Prostate gland (tissue), 2 donors: ENCODE data around the gene KIF26B. TPM values are rescaled to one million over a fixed set of nuclear protein-coding genes. Genes with fewer than 3 reads are reported as not detected.
A peak's percentile ranks its signal among the peaks of the same experiment; 100 is the strongest.

Experiments used
- DNase-seq: peaks from one replicate; pipeline ENCODE4 v3.0.0-alpha.2; 2019; ENCODE audit warnings: low spot score
- H3K27ac ChIP-seq, 2 donors: fragments of 200-600 bp; sonication (generic); 2 replicates each; pipeline ENCODE4 v1.5.1; 2017 to 2019
- H3K27me3 ChIP-seq: fragments of 200-600 bp; sonication (generic); replicated peaks from 2 replicates; pipeline ENCODE4 v1.5.1; 2019; ENCODE audit not compliant: insufficient read depth
- H3K36me3 ChIP-seq, 2 donors: fragments of 200-600 bp; sonication (generic); 1 replicate in 1 of 2; 2 replicates in 1 of 2; pipeline versions ENCODE4 v1.5.1 to v1.8.1; 2017 to 2019
- H3K4me1 ChIP-seq: fragments of 200-600 bp; sonication (generic); replicated peaks from 2 replicates; pipeline ENCODE4 v1.5.1; 2019
- H3K4me3 ChIP-seq, 2 donors: fragments of 200-600 bp; sonication (generic); 2 replicates each; pipeline ENCODE4 v1.5.1; 2017 to 2019
- H3K9me3 ChIP-seq: fragments of 200-600 bp; sonication (generic); 2 replicates; pipeline ENCODE4 v1.5.1; 2017
- POLR2A ChIP-seq: fragments of 450-650 bp; IDR thresholded peaks from one replicate; pipeline ENCODE4 v1.6.1; 2016; ENCODE audit warnings: antibody characterized with exemption, mild to moderate bottlenecking
- POLR2AphosphoS5 ChIP-seq: sonication (generic); formaldehyde crosslinking; IDR thresholded peaks from one replicate; pipeline ENCODE4 v1.6.1; 2017; ENCODE audit warnings: antibody characterized with exemption
- WGBS: methylation state at CpG from one replicate; pipeline ENCODE4 v1.1.5; 2018; 5-methylcytosine and 5-hydroxymethylcytosine counted together
- intact Hi-C: fragments of 100-400 bp; cut with DNase I; formaldehyde crosslinking; loops from one replicate; pipeline ENCODE4 v1.14.2; 2022
- total RNA-seq, 2 donors: library from RNA; depleted of rRNA; stranded (reverse); fragments of >200 nt; gene quantifications; one replicate each; pipeline ENCODE4 v1.1.0, GENCODE V29; 2016
- TF ChIP-seq, protein P1 (sequence below), 4 experiments: fragments of 200-600 bp in 2 of 4; fragments of 450-650 bp in 2 of 4; sonication (generic) in 2 of 4; IDR thresholded peaks; 1 replicate in 3 of 4; 2 replicates in 1 of 4; pipeline ENCODE4 v1.5.1; 2016 to 2019; ENCODE audit warnings: antibody characterized with exemption in 4 of 4, mild to moderate bottlenecking in 2 of 4, moderate library complexity in 2 of 4

The KIF26B gene
- total RNA-seq, 2 donors from 2014 or later, result 3.3 to 3.8 TPM

- TF ChIP-seq POLR2A, result no peak
- TF ChIP-seq POLR2AphosphoS5, result no peak
- TF ChIP-seq, protein P1, sequence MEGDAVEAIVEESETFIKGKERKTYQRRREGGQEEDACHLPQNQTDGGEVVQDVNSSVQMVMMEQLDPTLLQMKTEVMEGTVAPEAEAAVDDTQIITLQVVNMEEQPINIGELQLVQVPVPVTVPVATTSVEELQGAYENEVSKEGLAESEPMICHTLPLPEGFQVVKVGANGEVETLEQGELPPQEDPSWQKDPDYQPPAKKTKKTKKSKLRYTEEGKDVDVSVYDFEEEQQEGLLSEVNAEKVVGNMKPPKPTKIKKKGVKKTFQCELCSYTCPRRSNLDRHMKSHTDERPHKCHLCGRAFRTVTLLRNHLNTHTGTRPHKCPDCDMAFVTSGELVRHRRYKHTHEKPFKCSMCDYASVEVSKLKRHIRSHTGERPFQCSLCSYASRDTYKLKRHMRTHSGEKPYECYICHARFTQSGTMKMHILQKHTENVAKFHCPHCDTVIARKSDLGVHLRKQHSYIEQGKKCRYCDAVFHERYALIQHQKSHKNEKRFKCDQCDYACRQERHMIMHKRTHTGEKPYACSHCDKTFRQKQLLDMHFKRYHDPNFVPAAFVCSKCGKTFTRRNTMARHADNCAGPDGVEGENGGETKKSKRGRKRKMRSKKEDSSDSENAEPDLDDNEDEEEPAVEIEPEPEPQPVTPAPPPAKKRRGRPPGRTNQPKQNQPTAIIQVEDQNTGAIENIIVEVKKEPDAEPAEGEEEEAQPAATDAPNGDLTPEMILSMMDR (IDR thresholded peaks at IDR 0.05), result no peak
- H3K36me3 ChIP-seq, result no peaks in the 10 kb centered on the region
- H3K9me3 ChIP-seq, result no peaks in the 10 kb centered on the region
- intact Hi-C loops, result no loop called here
- no peaks in the 10 kb centered on the region for H3K4me1 ChIP-seq
- DNase-seq, result peak; percentile 19
- 16% methylated on average over 18 of the region's 18 CpGs for WGBS
- H3K27ac ChIP-seq, result no peak overlapping the region
- no peaks in the 10 kb centered on the region for H3K27me3 ChIP-seq
- no peak overlapping the region for H3K4me3 ChIP-seq
These were observed 93.5 kb downstream of the KIF26B start for GRCh38 chr1:245248231-245248731.

DNA sequence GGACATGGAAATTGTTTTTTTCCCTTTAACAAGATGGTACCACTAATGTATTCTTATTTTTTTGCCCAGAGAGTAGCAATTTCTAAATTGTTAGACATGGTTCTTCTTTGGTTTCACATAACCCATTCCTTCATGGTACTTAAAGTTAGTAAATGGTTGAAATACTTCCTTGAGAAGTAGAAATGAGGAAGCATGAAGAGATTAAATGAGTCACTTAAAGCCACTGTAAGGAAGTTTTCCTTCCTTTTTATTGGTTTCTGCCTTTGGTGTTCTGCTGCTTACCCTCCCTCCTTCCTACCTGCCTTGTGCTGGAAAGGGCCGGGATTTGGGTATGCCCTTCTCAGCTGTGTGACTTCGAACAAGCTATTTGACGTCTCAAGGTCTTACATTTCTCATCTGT is 101.0 kb downstream of the KIF26B start:
- intact Hi-C loops, result no loop called here
- no peak for DNase-seq
- H3K27ac ChIP-seq, result no peak overlapping the region

DNA sequence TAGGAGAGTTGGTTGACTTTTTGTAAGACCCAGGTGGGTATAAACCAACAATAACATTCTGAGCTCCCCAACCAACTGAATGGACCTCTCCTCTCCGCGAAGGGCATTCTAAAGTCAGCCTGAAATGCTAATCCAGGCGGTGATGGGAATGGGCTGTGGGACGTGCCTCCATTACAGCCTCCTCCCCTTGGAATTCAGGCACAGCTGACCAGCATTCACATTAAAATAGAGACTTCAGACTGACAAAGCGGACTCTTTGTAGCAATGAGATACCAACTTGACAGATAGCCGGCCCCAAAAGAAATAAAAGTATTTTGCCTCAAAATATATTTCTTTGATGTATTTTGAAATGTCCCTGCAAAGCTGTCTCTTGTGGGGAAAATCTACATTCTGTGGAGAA is 101.7 kb downstream of the KIF26B start:
- intact Hi-C loops, result no loop called here
- TF ChIP-seq POLR2A (no peak), POLR2AphosphoS5 (no peak)
- TF ChIP-seq, protein P1 (IDR thresholded peaks at IDR 0.05), result no peak
- H3K27ac ChIP-seq, result no peak overlapping the region
- H3K27me3 ChIP-seq, result no peaks in the 10 kb centered on the region
- WGBS, result 95% methylated on average over 6 of the region's 6 CpGs
- no peaks in the 10 kb centered on the region for H3K9me3 ChIP-seq
- no peak overlapping the region for H3K4me3 ChIP-seq
- no peaks in the 10 kb centered on the region for H3K36me3 ChIP-seq
- peaks cover 3% of the 10 kb centered on the region for H3K4me1 ChIP-seq
- DNase-seq, result no peak

More for the DNA sequence above, 101.0 kb downstream of the KIF26B start:
- no peaks in the 10 kb centered on the region for H3K36me3 ChIP-seq
- H3K4me1 ChIP-seq, result peaks cover 3% of the 10 kb centered on the region
- 95% methylated on average over 3 of the region's 3 CpGs for WGBS
- H3K27me3 ChIP-seq, result no peaks in the 10 kb centered on the region
- no peaks in the 10 kb centered on the region for H3K9me3 ChIP-seq
- TF ChIP-seq, protein P1 (IDR thresholded peaks at IDR 0.05), result no peak
- TF ChIP-seq POLR2A (no peak), POLR2AphosphoS5 (no peak)
- H3K4me3 ChIP-seq, result no peak overlapping the region

DNA sequence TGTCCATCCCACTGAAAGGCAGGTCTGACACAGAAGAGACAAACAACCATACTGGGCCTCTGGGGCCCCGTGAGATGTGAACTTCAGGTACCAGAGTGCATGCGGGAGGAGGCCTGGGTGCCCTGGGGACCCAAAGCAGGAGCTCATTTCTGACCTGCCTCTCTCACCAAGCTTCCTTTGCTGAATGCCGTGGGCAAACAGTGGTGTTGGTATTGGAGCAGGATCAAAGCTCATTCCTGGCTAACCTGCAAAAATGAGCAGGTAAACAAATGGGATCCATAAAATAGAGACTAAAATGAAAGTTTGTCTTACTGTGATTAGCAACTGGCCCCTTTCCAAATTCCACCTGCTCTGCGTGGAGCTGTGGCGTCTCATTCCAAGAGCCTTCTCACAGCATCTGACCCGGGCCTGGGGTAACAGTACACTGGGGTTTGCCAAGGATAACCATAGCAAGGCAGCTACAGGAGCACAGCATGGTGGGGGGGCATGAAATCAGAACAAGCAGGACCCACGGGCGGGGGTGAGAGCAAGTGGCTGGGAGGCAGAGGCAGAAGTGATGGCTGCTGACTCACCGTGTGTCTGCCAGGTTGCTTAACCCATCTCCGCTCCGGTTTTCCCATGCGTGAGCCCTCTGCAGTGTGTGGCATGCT is 103.6 kb downstream of the KIF26B start:
- no peak overlapping the region for H3K27ac ChIP-seq
- WGBS, result 31% methylated on average over 12 of the region's 12 CpGs
- H3K9me3 ChIP-seq, result no peaks in the 10 kb centered on the region
- H3K4me3 ChIP-seq, result no peak overlapping the region
- peaks cover 3% of the 10 kb centered on the region for H3K4me1 ChIP-seq
- peak; percentile 68 for DNase-seq
- no peaks in the 10 kb centered on the region for H3K36me3 ChIP-seq
- H3K27me3 ChIP-seq, result no peaks in the 10 kb centered on the region
- intact Hi-C loops, result no loop called here
- TF ChIP-seq, protein P1 (IDR thresholded peaks at IDR 0.05), result no peak
- TF ChIP-seq POLR2AphosphoS5 (peak; percentile 75), POLR2A (no peak)
